Activated T-cell treated with anti-CD3 and anti-CD28 coated beads for 4 hours (primary cell): ENCODE data around the gene PROS1.
"Not testable (repeated sequence)": the region's sequence is repeated elsewhere in the genome, so short reads cannot be mapped to it uniquely, and the experiment has no call there.

Experiments
- DNase-seq: peaks from one replicate; pipeline ENCODE4 v3.0.0-alpha.2; 2020

PROS1 gene

GRCh38 chr3:93965106-93965505 lies 8.6 kb downstream of the PROS1 start:
- not testable (repeated sequence) for DNase-seq

GRCh38 chr3:93962798-93963197 lies 10.9 kb downstream of the PROS1 start:
- DNase-seq = no peak

GRCh38 chr3:93961489-93961888 lies 12.2 kb downstream of the PROS1 start:
- no peak for DNase-seq

DNA sequence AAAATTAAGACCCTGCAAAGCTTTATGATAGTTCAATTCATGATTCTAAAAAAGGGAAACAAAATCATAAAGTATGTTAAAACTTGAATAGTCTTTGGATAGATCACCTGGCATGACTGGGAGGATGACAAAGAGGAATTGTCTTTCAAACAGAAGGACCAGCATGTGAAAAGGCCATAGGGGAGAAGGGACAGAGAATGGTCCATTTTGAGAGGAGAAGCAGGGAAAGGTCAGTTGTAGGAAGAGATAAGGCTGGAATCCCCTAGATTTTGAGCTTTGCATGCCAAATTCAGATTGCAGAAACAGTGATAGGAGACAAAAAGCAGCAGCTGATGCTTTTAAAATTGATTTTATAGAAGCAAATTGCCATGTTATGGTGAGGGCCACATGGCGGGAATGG lies 12.7 kb downstream of the PROS1 start:
- no peak for DNase-seq

DNA sequence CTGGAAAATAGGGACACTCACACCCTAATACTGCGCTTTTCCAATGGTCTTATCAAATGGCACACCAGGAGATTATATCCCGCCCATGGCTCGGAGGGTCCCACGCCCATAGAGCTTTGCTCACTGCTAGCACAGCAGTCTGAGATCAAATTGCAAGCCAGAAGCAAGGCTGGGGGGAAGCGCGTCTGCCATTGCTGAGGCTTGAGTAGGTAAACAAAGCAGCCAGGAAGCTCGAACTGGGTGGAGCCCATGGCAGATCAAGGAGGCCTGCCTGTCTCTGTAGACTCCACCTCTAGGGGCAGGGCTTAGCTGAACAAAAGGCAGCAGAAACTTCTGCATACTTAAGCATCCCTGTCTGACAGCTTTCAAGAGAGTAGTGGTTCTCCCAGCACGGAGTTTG lies 23.7 kb downstream of the PROS1 start:
- DNase-seq = not testable (repeated sequence)

- DNase-seq = not testable (repeated sequence)
Measured at GRCh38 chr3:93937485-93937884, 36.2 kb downstream of the PROS1 start.

DNA sequence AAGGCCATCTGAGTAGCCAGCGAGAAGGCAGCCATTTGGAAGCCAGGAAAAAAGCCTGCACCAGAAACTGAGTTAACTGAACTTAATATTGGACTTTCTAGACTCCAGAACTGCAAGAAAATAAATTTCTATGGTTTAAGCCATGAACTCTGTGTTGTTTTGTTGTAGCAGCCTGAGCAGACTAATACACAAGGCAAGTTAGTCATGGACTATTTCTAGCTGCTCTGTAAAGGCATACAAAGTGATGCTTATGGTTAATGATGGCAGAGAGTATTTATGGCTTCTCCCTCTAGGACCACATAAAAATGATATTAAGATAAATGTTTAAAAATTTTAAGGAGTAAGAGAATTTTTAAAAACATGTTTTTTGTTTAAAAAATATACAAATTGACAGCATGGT lies 37.1 kb downstream of the PROS1 start:
- no peak for DNase-seq

GRCh38 chr3:93934366-93935046 lies 39.2 kb downstream of the PROS1 start:
- no peak for DNase-seq

DNA sequence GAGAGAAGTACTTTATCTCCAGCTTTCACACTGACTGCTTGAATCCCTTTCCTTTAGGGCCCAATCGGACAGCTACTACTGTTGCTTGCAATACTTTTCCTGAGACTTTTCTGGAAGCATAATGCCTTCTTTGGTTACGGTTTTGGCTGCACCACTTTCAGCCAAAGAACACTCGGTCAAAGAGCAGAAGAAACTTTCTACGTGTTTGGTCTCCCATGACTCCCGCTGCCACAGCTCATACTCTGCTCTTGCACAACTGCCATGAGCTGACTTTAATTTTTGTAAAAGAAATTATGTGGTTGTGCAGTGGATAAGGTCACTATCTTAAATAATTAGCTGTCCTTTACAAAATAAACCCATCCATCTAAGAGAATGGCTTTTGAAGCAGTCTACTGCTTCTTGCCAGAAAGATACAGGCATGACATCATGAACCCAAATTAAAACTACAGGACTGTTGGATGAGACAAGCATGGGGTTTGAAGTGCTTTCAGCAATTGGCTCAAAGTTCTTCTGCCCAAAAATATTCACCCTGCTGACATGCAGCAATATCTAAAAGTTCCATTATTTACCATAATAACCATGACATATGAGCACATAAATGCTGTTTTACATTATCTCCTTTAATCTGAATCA lies 42.0 kb downstream of the PROS1 start:
- no peak for DNase-seq

DNA sequence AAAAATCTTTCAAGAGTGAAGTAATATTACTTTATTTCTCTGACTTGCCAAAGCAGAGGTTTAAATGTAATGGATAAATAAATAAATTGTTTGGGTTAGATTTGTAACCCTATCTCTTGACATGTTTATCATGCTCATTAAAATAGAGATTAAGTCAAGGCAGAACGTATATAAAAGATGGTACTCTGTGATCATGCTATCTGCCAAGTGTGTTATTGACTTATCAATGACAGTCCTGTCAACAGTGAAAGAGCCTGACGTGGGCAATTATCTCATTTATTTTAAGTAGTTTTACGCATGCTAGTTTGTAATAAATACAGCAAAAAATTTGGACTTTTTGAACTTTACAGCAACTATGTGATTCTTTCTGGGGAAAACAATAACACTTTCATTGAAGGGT lies 43.7 kb downstream of the PROS1 start:
- DNase-seq = no peak

DNA sequence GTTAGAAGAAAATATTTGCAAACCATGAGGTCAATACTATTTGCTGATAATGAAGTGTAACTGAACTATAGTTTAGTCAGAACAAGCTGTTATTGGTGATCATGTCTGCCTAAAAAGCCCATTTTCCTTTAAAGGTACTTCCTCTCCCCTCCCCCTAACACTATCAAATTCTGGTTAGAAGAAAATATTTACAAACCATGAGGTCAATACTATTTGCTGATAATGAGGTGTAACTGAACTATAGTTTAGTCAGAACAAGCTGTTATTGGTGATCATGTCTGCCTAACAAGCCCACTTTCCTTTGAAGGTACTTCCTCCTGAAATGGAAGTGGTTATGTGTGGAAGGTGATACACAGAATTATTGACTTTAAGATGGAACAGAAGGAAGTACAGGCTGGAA lies 46.9 kb downstream of the PROS1 start:
- DNase-seq = no peak

DNA sequence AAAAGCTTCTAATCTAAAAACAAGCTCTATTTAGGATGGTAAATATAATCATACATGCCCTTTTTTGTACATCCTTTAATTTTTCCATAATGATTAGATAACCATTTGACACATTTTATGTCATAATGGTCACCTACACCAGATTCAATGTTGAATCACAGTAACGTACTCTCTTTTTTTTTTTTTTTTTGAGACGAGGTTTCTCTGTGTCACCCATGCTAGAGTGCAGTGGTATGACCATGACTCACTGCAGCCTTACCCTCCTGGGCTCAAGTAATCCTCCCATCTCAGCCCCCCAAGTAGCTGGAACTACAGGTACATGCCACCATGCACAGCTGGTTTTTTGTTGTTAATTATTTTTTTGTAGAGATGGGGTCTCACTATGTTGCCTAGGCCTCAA lies 49.2 kb downstream of the PROS1 start:
- DNase-seq = no peak

GRCh38 chr3:93923006-93923405 lies 50.7 kb downstream of the PROS1 start:
- no peak for DNase-seq

DNA sequence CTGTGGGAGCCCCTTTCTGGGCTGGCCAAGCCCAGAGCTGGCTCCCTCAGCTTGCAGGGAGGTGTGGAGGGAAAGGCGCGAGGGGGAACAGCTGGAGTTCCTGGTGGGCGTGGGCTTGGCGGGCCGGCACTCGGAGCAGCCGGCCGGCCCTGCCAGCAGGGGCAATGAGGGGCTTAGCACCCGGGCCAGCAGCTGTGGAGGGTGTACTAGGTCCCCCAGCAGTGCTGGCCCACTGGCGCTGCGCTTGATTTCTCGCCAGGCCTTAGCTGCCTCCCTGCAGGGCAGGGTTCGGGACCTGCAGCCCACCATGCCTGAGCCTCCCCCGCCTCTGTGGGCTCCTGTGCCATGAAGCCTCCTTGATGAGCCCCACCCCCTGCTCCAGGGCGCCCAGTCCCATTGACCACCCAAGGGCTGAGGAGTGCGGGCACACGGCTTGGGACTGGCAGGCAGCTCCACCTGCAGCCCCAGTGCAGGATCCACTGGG lies 56.1 kb downstream of the PROS1 start:
- not testable (repeated sequence) for DNase-seq

- not testable (repeated sequence) for DNase-seq
Measured at GRCh38 chr3:93913623-93914022, 60.1 kb downstream of the PROS1 start.

DNA sequence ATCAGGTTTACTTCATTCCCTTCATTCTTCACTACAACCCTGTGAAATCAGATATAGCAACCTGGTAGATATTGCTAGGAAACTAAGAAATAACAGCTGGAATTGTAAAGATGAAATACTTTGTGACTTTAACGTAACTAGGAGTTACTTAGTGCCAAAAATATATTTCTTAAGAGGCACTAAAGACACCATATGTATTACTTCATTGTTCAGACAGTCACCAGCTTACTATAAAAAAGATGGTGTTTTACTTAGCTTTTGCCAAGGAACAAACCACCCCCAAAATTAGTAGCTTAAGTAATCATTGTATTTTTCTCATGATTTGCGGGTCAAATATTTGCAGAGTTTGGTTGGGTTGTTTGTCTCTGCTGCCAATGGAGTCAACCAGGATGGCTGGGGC lies 62.5 kb downstream of the PROS1 start:
- DNase-seq = no peak

DNA sequence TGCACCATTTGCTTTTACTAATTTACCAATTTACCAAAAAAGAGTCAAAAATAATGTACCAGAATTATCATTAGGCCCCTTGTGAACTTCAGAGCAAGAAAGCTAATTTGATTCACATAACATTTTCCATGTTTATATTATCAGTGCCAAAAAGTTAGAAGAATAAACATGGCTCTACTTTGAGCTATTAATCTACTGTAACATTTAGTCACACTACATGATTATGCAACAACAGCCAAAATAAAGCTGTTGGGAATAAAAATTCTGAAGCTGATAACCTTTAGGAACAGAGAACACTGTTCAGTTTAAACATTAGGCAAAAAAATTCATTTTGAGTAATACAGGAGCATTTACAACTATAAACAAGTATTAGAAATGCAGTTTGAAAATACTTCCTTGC lies 63.6 kb downstream of the PROS1 start:
- DNase-seq = no peak

GRCh38 chr3:93907132-93907531 lies 66.6 kb downstream of the PROS1 start:
- no peak for DNase-seq

DNA sequence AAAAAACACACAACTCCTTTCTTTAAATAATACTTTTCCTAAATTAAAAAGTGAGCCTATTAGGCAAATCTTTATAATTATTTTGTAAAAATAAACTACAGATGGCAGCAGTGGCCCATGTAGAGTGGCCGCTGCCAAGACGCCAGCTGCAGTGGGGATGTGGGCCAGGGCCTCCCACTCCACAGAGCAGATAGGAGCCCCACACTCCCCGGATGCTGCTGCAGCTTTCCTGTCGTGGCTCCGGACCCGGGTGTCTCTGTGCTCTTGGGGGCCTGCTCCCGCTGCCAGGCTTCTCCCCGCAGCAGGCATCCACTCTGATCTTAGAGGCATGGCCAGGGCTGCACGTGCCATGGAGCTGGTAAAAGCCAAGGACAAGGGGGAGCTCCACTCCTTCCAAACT lies 67.5 kb downstream of the PROS1 start:
- no peak for DNase-seq

DNA sequence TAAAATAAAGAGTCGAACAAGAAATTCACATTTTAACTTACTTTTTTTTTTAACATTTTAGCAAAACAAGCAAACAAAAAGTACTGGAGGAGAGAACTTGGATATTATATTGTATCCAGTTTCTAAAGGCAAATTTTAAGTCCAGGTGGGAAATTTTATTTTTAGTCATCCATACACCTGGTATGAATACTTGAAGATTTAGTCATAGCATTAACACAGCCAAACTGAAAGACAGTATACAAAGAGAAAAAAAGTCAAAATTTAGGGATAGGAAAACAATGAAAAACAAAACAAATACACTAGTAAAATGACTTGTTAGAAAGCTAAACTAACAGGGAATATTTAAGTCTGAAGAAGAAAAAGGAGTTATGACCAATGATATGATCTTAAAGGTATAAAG lies 69.1 kb downstream of the PROS1 start:
- no peak for DNase-seq

- not testable (repeated sequence) for DNase-seq
Measured at GRCh38 chr3:93878250-93879017, 95.3 kb downstream of the PROS1 start.

DNA sequence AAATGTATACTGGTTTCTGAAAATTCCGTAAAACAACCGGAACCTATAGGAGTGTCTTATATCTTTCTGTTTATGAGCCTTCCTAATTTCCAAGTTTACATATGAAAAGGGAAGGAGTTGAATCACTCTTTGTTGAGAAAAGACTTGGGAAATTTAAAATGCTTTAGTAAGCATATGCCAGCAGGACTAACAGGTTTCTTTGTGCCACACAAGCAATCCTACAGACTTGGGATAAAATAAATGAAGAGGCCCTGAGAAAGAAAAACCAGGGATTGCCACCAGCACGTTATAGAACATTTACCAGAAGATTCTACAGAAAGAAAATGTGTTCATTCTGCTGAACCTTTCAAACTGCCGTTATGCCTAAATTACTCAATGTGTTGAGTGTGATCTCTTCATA lies 96.3 kb downstream of the PROS1 start:
- not testable (repeated sequence) for DNase-seq

- DNase-seq = not testable (repeated sequence)
Measured at GRCh38 chr3:93873412-93873811, 100.3 kb downstream of the PROS1 start.

DNA sequence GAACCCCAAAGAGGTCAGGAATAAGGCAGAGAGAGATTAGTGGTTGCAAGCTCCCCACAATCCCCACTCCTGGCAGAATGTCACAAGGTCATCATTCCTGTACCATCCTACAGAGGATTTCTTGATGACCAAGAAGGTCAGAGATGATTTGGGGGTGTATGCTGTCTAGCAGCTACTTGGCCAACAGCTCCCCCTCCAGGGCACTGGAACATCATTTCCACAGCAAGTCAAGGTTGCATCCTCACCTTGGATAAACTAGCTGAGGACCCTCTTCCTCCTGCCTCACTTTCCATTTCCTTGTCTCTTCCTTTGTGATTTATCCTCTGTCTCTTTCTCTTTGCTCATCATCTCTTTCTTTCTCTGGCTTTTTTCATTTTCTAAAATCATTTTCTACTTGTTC lies 106.3 kb downstream of the PROS1 start:
- no peak for DNase-seq
